ENCODE measurements around the gene HAP1.

Gene HAP1

GRCh38 chr17:41769985-41770384, 35.5 kb upstream of the HAP1 start:
- H3K27me3 ChIP-seq (replicated peaks; ENCODE audit: insufficient read depth, low read length): no peaks in the 10 kb centered on the region
- TF ChIP-seq CTCF (IDR thresholded peaks at IDR 0.05; ENCODE audit: low read length) (no peak), EZH2phosphoT487 (IDR thresholded peaks at IDR 0.05; ENCODE audit: low read length) (no peak)
- no peak for DNase-seq
- no peak overlapping the region for H3K4me2 ChIP-seq (ENCODE audit: low read depth, low read length)
- no peaks in the 10 kb centered on the region for H3K4me1 ChIP-seq (ENCODE audit: low read length)
- no peaks in the 10 kb centered on the region for H3K9me2 ChIP-seq (replicated peaks; ENCODE audit: insufficient read depth, low read length)
- H3K4me3 ChIP-seq (ENCODE audit: low read length): no peak overlapping the region
- no peaks in the 10 kb centered on the region for H3K9me3 ChIP-seq (replicated peaks; ENCODE audit: insufficient read depth, low read length)
- H3F3A ChIP-seq (ENCODE audit: insufficient read depth, low read length): no peaks in the 10 kb centered on the region
- H3K36me3 ChIP-seq (replicated peaks; ENCODE audit: insufficient read depth, low read length): no peaks in the 10 kb centered on the region
- H2AFZ ChIP-seq (ENCODE audit: low read length): no peak overlapping the region
- H3K27ac ChIP-seq (ENCODE audit: low read length): no peak overlapping the region
- H3K79me2 ChIP-seq (ENCODE audit: low read length): no peaks in the 10 kb centered on the region
- no peak overlapping the region for H3K9ac ChIP-seq (ENCODE audit: low read length)
- H4K20me1 ChIP-seq (ENCODE audit: insufficient read depth, low read length): no peaks in the 10 kb centered on the region

- Histone ChIP-seq H3F3A (ENCODE audit: insufficient read depth, low read length) (no peaks in the 10 kb centered on the region), H3K4me3 (ENCODE audit: low read length) (no peak overlapping the region), H3K9me2 (replicated peaks; ENCODE audit: insufficient read depth, low read length) (no peaks in the 10 kb centered on the region), H3K4me1 (ENCODE audit: low read length) (no peaks in the 10 kb centered on the region), H2AFZ (ENCODE audit: low read length) (no peak overlapping the region), H3K36me3 (replicated peaks; ENCODE audit: insufficient read depth, low read length) (no peaks in the 10 kb centered on the region), H3K27me3 (replicated peaks; ENCODE audit: insufficient read depth, low read length) (no peaks in the 10 kb centered on the region), H3K9me3 (replicated peaks; ENCODE audit: insufficient read depth, low read length) (no peaks in the 10 kb centered on the region), H3K79me2 (ENCODE audit: low read length) (no peaks in the 10 kb centered on the region), H3K27ac (ENCODE audit: low read length) (no peak overlapping the region), H3K9ac (ENCODE audit: low read length) (no peak overlapping the region), H4K20me1 (ENCODE audit: insufficient read depth, low read length) (no peaks in the 10 kb centered on the region), H3K4me2 (ENCODE audit: low read depth, low read length) (no peak overlapping the region)
- no peak for TF ChIP-seq EZH2 (optimal IDR thresholded peaks at IDR 0.05; ENCODE audit: low read depth, low read length)
- TF ChIP-seq CTCF (IDR thresholded peaks at IDR 0.05; ENCODE audit: low read length): no peak
- no peak for TF ChIP-seq EZH2phosphoT487 (IDR thresholded peaks at IDR 0.05; ENCODE audit: low read length)
- DNase-seq: no peak
These were observed 35.0 kb upstream of the HAP1 start for GRCh38 chr17:41769346-41769862.

- no peaks in the 10 kb centered on the region for H3K27me3 ChIP-seq (replicated peaks; ENCODE audit: insufficient read depth, low read length)
- no peaks in the 10 kb centered on the region for H3K79me2 ChIP-seq (ENCODE audit: low read length)
- H3K9me3 ChIP-seq (replicated peaks; ENCODE audit: insufficient read depth, low read length): no peaks in the 10 kb centered on the region
- no peak overlapping the region for H3K9ac ChIP-seq (ENCODE audit: low read length)
- no peaks in the 10 kb centered on the region for H3K4me1 ChIP-seq (ENCODE audit: low read length)
- DNase-seq: no peak
- H2AFZ ChIP-seq (ENCODE audit: low read length): no peak overlapping the region
- no peak overlapping the region for H3K27ac ChIP-seq (ENCODE audit: low read length)
- no peaks in the 10 kb centered on the region for H3K36me3 ChIP-seq (replicated peaks; ENCODE audit: insufficient read depth, low read length)
- no peaks in the 10 kb centered on the region for H3K9me2 ChIP-seq (replicated peaks; ENCODE audit: insufficient read depth, low read length)
- H3K4me2 ChIP-seq (ENCODE audit: low read depth, low read length): no peak overlapping the region
- no peak overlapping the region for H3K4me3 ChIP-seq (ENCODE audit: low read length)
- no peaks in the 10 kb centered on the region for H3F3A ChIP-seq (ENCODE audit: insufficient read depth, low read length)
- TF ChIP-seq CTCF (IDR thresholded peaks at IDR 0.05; ENCODE audit: low read length) (no peak), EZH2phosphoT487 (IDR thresholded peaks at IDR 0.05; ENCODE audit: low read length) (no peak), EZH2 (optimal IDR thresholded peaks at IDR 0.05; ENCODE audit: low read depth, low read length) (no peak)
- H4K20me1 ChIP-seq (ENCODE audit: insufficient read depth, low read length): no peaks in the 10 kb centered on the region
These were observed 34.3 kb upstream of the HAP1 start for GRCh38 chr17:41768682-41769288.
